GM21717 (cell line): ENCODE measurements around the gene MFGE8.

Experiments
- ATAC-seq: cut with Tn5 transposase; IDR thresholded peaks from one replicate; pipeline ENCODE4 v1.9.1; 2021; ENCODE audit warnings: mild to moderate bottlenecking, moderate library complexity; ENCODE audit not compliant: unreplicated experiment

The MFGE8 gene

GRCh38 chr15:88900309-88900981 is 12.7 kb downstream of the MFGE8 start:
- ATAC-seq: no peak

DNA sequence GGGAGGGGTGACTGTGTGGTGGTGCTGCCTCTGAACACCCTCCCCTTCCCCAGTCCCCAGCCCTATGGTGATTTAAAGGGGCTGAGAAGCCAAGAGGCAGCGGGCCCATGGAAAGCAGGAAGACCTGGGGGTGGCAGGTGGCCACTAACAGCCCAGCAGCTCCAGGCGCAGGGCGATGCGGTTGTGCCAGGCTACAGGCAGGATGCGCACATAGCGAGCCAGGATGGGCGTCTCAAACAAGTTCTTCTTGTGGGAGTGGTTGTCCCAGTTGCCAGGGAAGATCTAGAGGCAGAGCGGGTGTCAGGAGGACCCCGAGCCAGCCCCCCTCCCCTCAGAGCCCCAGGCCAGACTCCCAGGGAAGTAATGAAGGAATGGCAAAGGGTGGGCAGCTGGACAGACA is 13.9 kb downstream of the MFGE8 start:
- no peak for ATAC-seq

DNA sequence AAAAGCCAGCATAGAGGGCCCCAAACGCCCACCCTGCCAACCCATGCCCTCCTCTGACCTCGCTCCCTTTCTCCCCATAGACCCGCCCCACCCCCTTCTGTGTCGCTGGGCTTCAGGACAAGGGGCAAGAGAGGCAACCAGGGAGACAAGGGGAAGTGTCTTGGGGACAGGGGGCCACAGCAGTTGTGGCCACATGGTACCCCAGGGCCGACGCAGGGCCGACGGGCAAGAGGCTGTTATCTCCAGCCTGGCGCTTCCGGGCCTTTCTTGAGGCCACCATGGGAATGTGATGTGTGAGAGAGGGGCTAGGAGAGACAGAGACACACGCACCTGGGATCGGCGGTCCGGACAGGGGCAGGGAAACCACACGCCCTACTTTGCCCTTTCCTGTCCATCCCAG is 14.4 kb downstream of the MFGE8 start:
- ATAC-seq: no peak

- ATAC-seq: peak; percentile 88
Observed at GRCh38 chr15:88897456-88898194, 15.6 kb downstream of the MFGE8 start.

GRCh38 chr15:88897142-88897455 is 16.1 kb downstream of the MFGE8 start:
- no peak for ATAC-seq

GRCh38 chr15:88896333-88897033 is 16.7 kb downstream of the MFGE8 start:
- ATAC-seq: no peak

DNA sequence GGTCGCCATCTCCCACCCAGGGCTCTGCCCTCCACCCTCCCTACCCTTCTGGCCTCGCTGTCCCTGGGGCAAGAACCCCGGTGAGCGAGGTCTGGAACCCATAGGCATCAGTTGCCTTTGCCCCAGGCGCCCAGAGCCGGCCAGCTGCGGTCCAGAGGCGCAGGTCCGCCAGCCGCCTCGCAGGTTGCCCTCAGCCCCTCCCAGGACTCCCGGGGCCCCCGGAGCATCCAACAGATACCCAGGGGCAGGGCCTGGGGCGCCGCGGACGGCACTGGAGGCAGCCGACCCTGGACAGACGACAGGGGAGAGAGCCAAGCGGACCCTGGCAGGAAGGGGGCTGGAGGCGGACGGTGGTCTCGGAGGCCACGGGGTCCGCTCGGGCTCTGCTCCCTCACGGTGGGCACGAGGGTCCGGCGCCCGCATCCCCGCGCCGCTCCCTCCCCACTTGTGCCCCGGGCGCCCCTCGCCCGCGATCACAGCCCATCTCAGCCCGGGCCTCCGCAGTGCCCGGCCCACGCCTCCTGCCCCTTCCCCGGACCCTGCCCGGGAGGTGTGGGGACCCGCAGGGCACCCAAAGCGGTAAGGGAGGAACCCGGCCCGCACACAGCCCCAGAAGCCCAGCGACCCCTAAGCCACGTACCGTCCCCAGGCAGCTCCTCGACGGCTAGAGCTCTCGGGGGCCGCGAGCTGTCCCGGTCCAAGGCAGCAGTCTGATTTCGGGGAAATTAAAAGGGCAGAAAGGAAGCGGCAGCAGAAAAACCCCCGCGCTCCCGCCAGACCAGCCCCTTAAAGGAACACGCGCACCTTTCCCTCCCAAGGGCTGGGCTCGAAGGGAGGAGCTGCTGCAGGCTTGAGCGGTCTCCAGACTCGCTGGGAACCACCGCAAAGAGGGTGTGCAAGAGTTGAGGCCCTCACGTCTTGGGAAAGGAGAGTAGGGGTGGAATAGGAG is 18.1 kb downstream of the MFGE8 start, which contains the start of gene HAPLN3:
Gene HAPLN3 (minus strand): TSS at position 726 of the 949 bp plus-strand sequence. CDS start 8,246 bp downstream, outside the sequence.
- peak; percentile 64 for ATAC-seq

DNA sequence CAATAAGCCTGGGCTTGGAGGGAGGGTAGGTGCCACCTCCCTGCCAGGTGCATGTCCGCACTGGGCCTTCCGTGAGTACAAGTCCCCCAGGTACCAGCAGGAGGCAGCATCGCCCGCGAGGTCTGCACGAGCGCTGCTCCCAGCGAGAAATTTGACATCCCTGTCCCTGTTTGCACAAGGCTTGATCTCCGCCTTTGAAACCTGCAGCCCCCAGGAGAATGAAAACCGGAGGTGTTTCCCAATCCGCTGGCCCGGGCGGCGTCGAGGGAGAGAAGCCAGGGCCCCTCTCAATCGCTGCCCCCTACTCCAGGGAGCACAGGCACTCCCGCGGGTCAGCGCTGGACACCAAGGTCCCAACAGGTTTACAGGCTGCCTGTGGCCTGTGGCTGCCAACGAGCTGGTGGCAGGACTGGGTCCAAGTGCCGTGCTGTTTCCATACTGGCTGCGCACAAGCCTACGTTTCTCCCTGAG is 18.8 kb downstream of the MFGE8 start:
- ATAC-seq: peak; percentile 60

DNA sequence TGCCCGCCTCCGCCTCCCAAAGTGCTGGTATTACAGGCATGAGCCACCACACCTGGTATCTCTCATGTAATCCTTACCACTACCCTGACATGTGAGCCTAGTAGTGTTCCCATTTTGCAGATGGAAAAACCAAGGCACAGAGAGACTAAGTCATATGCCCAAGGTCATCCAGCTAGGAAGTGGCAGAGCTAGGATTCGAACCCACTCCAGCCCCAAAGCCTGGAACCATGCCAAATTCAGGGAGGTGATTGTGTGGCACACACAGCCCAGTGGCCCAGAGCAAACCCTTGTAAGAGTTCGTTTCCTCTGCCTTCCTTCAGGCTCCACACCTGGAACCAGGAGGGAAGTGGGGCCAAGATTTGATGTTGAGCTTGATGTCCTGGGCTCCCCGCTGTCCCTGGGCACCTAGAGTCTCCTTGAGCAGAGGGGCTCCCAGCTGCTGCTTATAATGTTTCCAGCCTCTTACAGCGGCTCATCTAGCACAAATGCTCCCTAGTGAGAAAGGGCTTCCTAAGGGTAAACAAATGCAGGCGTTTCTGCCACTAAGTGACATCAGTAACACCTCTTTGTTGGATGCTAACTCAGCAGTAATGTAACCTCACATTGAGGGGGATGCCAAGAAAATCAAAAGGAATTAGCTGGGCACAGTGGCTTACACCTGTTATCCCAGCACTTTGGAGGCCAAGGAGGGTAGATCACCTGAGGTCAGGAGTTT is 21.5 kb downstream of the MFGE8 start:
- ATAC-seq: no peak

DNA sequence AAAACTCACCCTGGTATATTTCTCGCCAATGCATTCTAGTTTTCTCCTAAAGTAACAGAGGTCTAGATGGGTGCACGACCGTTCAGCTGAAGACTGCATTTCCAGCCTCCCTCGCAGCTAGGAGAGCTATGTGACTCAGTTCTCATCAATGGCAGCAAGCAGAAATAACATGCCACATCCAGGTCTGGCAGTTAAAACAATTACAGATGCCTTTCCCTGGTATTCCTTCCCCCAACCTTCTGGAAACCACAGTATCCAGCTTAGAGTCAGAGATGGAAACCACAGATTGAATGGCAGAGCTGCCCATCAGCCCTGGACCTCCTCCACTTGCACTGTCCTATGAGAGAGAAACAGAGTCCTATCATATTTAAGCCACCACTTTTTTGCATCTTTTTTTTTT is 22.7 kb downstream of the MFGE8 start:
- no peak for ATAC-seq

- ATAC-seq: no peak
Observed at GRCh38 chr15:88888719-88889118, 24.5 kb downstream of the MFGE8 start.

DNA sequence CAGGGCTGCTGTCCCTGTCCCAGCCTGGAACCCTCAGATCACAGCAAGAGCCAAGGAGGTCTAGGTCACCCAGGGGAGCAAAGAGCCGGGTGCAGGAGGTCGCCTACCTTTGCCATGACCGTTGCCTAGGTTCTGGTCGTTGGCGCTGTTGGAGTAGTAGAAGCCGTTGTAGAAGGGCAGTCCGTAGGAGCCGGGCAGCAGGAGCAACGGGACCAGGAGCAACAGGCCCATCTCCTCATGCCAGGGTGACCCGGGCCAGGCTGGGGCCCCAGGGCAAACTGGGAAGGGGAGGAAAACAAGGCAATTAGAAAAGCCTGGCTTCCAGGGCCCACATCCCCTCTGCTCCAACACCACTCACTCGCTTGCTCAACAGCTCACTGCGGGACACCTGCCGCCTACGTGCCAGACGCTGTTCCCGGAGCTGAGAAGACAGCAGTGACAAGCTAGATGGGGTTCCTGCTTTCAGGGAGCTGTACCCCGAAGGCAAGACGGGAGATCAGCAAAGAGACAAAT is 26.1 kb downstream of the MFGE8 start:
- ATAC-seq: no peak

DNA sequence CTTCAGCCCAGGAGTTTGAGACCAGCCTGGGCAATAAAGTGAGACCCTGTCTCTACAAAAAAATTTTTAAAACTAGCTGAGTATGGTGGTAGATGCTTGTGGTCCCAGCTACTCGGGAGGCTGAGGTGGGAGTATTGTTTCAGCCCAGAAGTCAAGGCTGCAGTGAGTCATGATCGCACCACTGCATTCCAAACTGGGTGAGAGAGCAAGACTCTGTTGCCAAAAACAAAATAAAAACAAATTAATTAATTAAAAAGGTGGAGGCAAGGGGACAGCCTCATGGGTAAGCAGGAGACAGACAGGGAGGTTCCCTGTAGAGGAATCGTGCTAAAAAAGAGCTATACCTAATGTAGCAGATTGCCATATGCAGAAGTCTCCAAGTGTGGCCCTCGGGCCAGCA is 30.4 kb downstream of the MFGE8 start:
- ATAC-seq: no peak

DNA sequence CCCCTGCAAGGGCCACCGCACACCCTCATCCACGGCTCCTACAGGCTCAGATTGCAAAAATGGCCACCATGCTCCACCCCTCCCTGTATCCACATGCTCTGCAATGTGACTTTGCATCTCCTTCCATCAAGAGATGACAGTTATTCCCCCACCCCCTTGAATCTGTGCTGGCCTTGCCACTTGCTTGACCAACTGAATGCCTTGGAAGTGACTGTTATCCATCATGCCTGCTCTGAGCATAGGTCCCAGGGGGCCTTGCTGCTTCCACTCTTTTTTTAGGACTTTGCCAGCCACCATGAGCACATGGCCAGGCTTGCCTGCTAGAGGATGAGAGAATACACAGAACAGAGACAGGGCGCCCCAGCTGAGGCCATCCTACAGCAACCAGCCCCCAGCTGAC is 31.4 kb downstream of the MFGE8 start:
- no peak for ATAC-seq

DNA sequence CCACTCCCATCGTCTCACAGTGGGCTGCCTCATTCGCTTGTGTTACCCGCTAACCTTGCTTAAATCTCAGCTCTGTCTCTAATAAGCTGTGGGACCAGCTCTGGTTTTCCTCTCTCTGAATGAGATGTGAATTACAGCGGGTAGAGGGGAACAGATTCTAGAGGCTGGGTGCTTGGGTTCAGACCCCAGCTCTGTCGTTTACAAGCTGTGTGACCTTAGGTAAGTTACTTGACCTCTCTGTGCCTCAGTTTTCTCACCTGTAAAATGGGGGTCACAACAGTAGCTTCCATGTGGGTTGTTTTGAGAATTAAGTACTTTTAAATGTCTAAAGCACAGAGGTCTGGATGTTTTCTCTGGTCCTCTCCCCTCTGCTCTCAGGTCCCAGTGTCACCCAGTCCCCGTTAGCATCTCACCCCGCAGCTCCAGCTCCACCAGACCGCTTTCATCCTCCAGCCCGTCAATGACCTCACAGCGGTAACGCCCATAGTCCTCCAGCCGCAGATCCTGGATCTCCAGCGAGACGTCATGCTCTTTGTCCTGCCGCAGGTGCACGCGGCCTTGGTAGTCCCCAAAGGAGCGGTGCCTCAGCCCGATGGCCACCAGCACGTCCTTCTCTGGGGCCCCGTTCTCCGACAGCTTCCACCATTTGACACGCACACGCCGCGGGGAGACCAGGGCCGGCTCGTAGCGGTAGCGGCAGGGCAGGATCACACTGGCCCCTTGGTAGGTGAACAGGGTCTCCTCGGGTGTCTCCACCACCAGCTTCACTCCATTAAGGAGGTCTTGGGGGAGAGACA is 32.0 kb downstream of the MFGE8 start:
- ATAC-seq: no peak

GRCh38 chr15:88878720-88879184 is 34.4 kb downstream of the MFGE8 start:
- peak; percentile 60 for ATAC-seq

DNA sequence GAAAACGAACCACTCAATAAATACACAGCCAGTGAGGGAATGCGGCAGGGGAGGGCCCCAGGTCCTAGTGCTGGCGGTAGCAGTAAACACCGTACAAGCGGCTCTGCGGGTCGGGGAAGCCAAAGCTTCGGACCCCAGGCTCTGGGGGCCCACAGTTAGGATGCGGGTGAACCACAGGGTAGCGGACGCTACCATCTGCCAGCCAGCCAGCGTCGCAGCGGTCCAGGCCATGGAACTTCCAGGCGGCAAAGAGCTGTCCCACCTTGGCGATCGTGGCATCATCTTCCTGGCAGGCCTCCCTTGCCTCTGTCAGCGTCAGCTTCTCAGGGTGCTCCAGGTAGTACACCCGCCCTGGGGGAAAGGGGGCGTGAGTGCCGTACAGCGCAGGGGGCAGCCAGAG is 35.3 kb downstream of the MFGE8 start:
- no peak for ATAC-seq

GRCh38 chr15:88877415-88877814 is 35.8 kb downstream of the MFGE8 start:
- ATAC-seq: no peak

DNA sequence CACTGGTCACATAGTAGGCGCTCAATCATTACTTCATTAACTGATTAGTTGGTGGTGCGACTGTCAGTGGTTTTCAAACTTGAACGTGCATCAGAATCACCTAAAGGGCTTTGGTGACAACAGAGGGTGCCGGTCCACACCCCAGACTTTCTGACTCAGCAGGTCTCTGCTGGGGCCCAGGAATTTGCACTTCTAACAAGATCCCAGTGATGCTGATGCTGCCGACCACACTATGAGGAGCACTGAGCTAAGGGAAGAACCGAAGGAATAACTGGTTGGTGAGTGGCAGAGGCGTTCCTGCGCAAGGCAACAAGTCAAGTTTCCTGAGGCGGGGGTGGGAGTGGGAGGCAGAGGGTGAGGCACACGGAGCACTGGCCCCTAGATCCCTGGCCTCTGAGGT is 36.6 kb downstream of the MFGE8 start:
- no peak for ATAC-seq
